ENCODE results near the gene FNDC1.

DNA sequence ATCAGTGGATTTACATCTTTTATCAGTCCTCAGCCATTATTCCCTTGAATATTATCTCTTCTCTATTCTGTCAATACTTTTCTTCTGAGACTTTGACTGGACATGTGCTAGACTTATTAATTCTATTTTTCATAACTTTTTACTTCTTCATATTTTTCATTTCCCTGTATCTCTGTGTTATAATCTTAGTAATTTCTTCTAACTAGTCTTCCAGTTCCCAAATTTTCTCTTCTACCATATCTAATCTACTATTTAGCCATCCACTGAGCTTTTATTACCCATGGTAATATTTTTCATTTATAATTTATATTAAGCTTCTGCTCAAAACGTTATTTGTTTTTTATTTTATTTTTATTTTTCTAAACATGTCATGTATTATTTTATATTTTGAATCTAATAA, 13.1 kb upstream of the FNDC1 start:
- TF ChIP-seq POLR2A (IDR thresholded peaks at IDR 0.05; ENCODE audit: low read length) (no peak), GATA1 (IDR thresholded peaks at IDR 0.05; ENCODE audit: low read depth, low read length) (no peak)

Data from erythroblast (primary cell).